Duodenal mucosa (tissue), 2 donors: Measurements from ENCODE around the gene ANKUB1.

Source experiments
- H3K27ac ChIP-seq: one replicate; pipeline ENCODE4 v1.7.0; 2013; ENCODE audit warnings: low read depth, low read length
- H3K27me3 ChIP-seq, 2 donors: one replicate each; pipeline ENCODE4 v1.7.0; 2013; ENCODE audit warnings: low read length in 2 of 2, control low read depth in 1 of 2; ENCODE audit not compliant: insufficient read depth in 2 of 2, control insufficient read depth in 1 of 2
- H3K36me3 ChIP-seq, 2 donors: one replicate each; pipeline ENCODE4 v1.7.0; 2013; ENCODE audit warnings: low read length in 2 of 2, control low read depth in 1 of 2; ENCODE audit not compliant: insufficient read depth in 2 of 2, control insufficient read depth in 1 of 2
- H3K4me1 ChIP-seq, 2 donors: one replicate each; pipeline ENCODE4 v1.7.0; 2013; ENCODE audit warnings: low read length in 2 of 2, control low read depth in 1 of 2; ENCODE audit not compliant: insufficient read depth in 2 of 2, control insufficient read depth in 1 of 2
- H3K4me3 ChIP-seq, 2 donors: one replicate each; pipeline ENCODE4 v1.7.0; 2013; ENCODE audit warnings: low read length in 2 of 2, low read depth in 1 of 2
- H3K9ac ChIP-seq, 2 donors: one replicate each; pipeline ENCODE4 v1.7.0; 2013; ENCODE audit warnings: low read length in 2 of 2, low read depth in 1 of 2
- H3K9me3 ChIP-seq, 2 donors: one replicate each; pipeline ENCODE4 v1.7.0; 2013; ENCODE audit warnings: low read length in 2 of 2, control low read depth in 1 of 2; ENCODE audit not compliant: control insufficient read depth in 1 of 2

The ANKUB1 gene

DNA sequence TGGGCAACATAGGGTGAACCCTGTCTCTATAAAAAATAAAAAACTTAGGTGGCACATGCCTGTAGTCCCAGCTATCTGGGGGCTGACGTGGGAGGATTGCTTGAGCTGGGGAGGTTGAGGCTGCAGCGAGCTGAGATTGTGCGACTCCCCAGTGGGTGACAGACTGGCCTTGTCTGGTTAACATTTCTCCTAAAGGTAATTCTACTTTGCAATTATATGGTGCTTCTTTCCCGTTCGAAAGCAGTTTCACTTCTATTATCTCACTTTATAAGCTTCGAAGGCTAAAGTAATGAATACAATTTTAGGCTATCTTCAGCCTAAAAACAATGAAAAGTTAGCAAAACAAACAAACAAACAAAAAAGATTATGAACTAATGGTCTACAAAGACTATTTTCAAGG is 75.4 kb downstream of the ANKUB1 start:
- Histone ChIP-seq H3K4me3 (peak overlapping the region; percentile 63 to 64), H3K9me3 (peaks cover 0 to 8% of the 10 kb centered on the region in 2 donors), H3K27me3 (no peaks in the 10 kb centered on the region), H3K9ac (peak overlapping the region; percentile 30 to 52), H3K4me1 (peaks cover 0 to 4% of the 10 kb centered on the region in 2 donors), H3K27ac (no peak overlapping the region), H3K36me3 (no peaks in the 10 kb centered on the region)

DNA sequence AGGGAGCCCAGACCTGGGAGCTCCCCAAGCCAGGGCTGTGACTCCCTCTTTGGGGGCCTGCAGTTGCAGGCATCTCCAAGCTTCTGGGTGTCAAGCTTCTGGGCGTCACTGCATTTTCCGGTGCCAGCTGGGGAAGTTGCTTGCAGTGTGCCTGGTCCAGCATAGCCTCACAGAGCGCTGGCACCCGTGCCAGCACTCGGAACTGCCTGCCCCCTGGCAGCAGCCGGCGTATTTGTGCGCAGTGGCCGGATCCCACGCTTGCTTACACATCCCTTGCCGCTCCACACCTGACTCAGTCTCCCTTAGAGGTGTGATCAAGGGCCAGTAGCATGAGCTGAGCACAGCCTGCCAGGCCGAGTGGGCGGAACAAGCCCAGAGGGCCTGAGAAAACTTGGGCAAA is 77.1 kb downstream of the ANKUB1 start:
- H3K36me3 ChIP-seq, result no peaks in the 10 kb centered on the region

DNA sequence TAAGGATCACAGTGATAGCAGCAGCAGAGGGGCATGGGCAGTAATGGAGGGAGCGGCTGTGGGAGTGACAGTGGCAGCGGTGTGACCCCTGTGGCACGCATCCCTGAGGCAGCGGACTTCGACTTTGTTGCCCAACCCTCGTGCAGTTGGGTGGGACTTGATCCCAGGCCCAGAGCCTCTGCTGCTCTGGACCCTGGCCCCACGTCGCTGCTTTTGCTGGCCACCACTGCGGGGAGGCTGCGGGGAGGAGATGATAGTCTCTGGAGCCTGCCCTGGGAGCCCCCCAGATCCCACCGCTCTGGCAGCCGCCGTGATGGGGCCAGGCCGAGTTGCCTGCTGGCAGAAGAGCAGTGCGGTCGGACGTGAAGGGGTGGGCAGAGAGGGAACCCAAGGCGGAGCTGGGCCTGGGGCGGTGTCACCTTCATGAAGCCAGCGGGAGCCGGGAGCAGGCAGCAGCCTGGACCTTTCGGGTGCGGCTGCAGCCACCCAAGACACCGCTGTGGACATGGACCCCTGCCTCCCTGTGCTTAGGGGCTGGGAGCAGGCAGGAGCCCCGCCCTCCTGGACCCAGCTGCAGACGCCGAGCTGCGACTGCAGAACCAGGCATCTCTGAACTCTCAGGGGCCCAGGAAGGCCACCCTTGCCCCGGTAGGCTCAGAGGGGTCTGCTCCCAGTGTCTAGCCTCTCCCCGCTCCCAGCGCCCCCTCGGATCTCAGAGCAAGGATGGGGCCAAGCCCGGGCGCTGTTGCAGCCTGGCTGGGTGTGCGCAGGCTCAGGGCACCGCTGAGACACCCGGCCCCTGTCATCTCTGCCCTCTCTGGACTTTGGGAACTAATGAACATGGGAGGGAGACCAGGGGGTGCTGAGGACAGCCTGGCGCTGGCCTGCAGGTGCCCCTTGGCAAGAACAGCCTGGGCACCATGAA is 78.4 kb downstream of the ANKUB1 start:
- Histone ChIP-seq H3K36me3 (no peaks in the 10 kb centered on the region), H3K27me3 (no peaks in the 10 kb centered on the region), H3K9ac (no peak overlapping the region), H3K9me3 (no peaks in the 10 kb centered on the region), H3K4me3 (no peak overlapping the region), H3K4me1 (peaks cover 0 to 4% of the 10 kb centered on the region in 2 donors), H3K27ac (no peak overlapping the region)

More for the DNA sequence above, 77.1 kb downstream of the ANKUB1 start:
- Histone ChIP-seq H3K9ac (no peak overlapping the region), H3K4me3 (no peak overlapping the region), H3K27me3 (no peaks in the 10 kb centered on the region), H3K27ac (no peak overlapping the region), H3K4me1 (peaks cover 0 to 4% of the 10 kb centered on the region in 2 donors), H3K9me3 (no peaks in the 10 kb centered on the region)
